Measurements from ENCODE around the gene FGD2. TPM values are rescaled to one million over a fixed set of nuclear protein-coding genes. Genes with fewer than 3 reads are reported as not detected.

Gene FGD2
- total and polyA plus RNA-seq, 9 of the 15 experiments (the other 6 are each of a cell fraction or from before 2014, with no cell fraction given), result 0.09 TPM; not detected in 8

GRCh38 chr6:37051138-37052026, 45.9 kb downstream of the FGD2 start (continued):
- no peak for TF ChIP-seq FOXP1 (CRISPR knock-in tag; IDR thresholded peaks at IDR 0.05)
- TF ChIP-seq MIER1 (IDR thresholded peaks at IDR 0.05; ENCODE audit: low read depth), result 0 out of 2 replicates have a peak, but pooled peaks have one; percentile 59
- TF ChIP-seq TGIF2 (CRISPR knock-in tag; IDR thresholded peaks at IDR 0.05), result no peak
- no peak; the same call in none of the 2 replicates for TF ChIP-seq LARP7 (IDR thresholded peaks at IDR 0.05)

- peak overlapping the region; percentile 69 for H2AFZ ChIP-seq (ENCODE audit: low read depth, low read length)
- TF ChIP-seq NFRKB (IDR thresholded peaks at IDR 0.05; ENCODE audit: low read depth) (0 out of 2 replicates have a peak, but pooled peaks have one; percentile 7), ZNF239 (CRISPR knock-in tag; IDR thresholded peaks at IDR 0.05) (no peak), KDM1A (IDR thresholded peaks at IDR 0.05) (peak in 1 of 2 experiments; percentile 48; a peak in 2 of 4 replicates), FIP1L1 (IDR thresholded peaks at IDR 0.05; ENCODE audit: low read depth, low read length, poor library complexity, severe bottlenecking) (no peak), TFAP4 (CRISPR knock-in tag; IDR thresholded peaks at IDR 0.05; ENCODE audit: borderline replicate concordance) (no peak), SMARCA5 (IDR thresholded peaks at IDR 0.05) (0 out of 2 replicates have a peak, but pooled peaks have one; percentile 56), ZFX (CRISPR knock-in tag; IDR thresholded peaks at IDR 0.05) (0 out of 2 replicates have a peak, but pooled peaks have one; percentile 29), ZNF444 (CRISPR knock-in tag; IDR thresholded peaks at IDR 0.05) (no peak), BHLHE40 (IDR thresholded peaks at IDR 0.05; ENCODE audit: low read length) (peak; percentile 3; the same call in 1 of the 2 replicates), SREBF1 (IDR thresholded peaks at IDR 0.05; ENCODE audit: borderline replicate concordance, low read depth, low read length) (no peak), BCOR (IDR thresholded peaks at IDR 0.05) (peak; percentile 8; the same call in 1 of the 2 replicates), TBP (optimal IDR thresholded peaks at IDR 0.05; ENCODE audit: low read depth, low read length) (peak; percentile 20), ZNF76 (CRISPR knock-in tag; IDR thresholded peaks at IDR 0.05; ENCODE audit: borderline replicate concordance) (no peak)
- TF ChIP-seq, protein P1, sequence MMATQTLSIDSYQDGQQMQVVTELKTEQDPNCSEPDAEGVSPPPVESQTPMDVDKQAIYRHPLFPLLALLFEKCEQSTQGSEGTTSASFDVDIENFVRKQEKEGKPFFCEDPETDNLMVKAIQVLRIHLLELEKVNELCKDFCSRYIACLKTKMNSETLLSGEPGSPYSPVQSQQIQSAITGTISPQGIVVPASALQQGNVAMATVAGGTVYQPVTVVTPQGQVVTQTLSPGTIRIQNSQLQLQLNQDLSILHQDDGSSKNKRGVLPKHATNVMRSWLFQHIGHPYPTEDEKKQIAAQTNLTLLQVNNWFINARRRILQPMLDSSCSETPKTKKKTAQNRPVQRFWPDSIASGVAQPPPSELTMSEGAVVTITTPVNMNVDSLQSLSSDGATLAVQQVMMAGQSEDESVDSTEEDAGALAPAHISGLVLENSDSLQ (IDR thresholded peaks at IDR 0.05), result 0 out of 2 replicates have a peak, but pooled peaks have one; percentile 15
These were observed 46.7 kb downstream of the FGD2 start for GRCh38 chr6:37052027-37052628.

More at GRCh38 chr6:37052027-37052628, 46.7 kb downstream of the FGD2 start:
- peak overlapping the region; percentile 82; a peak in 3 of 4 replicates for H3K9ac ChIP-seq (ENCODE audit: insufficient read depth in 1 of 2, low read depth in 2 of 2, low read length in 2 of 2)
- H3K9me3 ChIP-seq (replicated peaks; ENCODE audit: control insufficient read depth, insufficient read depth, low read depth, low read length), result no peaks in the 10 kb centered on the region
- in situ Hi-C loops (cut with MboI) (loop anchor here (5.0 to 10.0 kb wide), 2 partner anchors 120 to 153 kb away; partner anchors contain the start of gene PIM1), intact Hi-C loops (cut with micrococcal nuclease) (no loop called here)
- CTCF ChIA-PET (ENCODE audit: low intra/inter-chr PET ratio), result interaction anchor here (0.6 to 4.6 kb wide), 5 partner anchors 30 to 160 kb away, joined by 3 to 83 read pairs (median 5); partner anchors contain the start of gene PIM1
- no peaks in the 10 kb centered on the region for H3K9me1 ChIP-seq (ENCODE audit: control insufficient read depth, insufficient read depth, low read length)
- peaks cover 33% of the 10 kb centered on the region; the same call in 2 of the 3 replicates for H3K79me2 ChIP-seq (ENCODE audit: control insufficient read depth, insufficient read depth, low read length)
- no peaks in the 10 kb centered on the region for H3K27me3 ChIP-seq (ENCODE audit: control insufficient read depth in 2 of 2, insufficient read depth in 2 of 2, low read length in 2 of 2)
- no peaks in the 10 kb centered on the region for H4K20me1 ChIP-seq (replicated peaks; ENCODE audit: control insufficient read depth, insufficient read depth, low read length)
- POLR2A ChIA-PET, result interaction anchor here (0.7 to 4.7 kb wide), 5 partner anchors 25 to 157 kb away, joined by 3 to 36 read pairs (median 4); partner anchors contain the start of gene PIM1
- peaks cover 53 to 77% of the 10 kb centered on the region in 2 experiments for H3K4me1 ChIP-seq (replicated peaks in 1 of 2; ENCODE audit: control insufficient read depth in 2 of 2, insufficient read depth in 2 of 2, low read length in 2 of 2)
- peak overlapping the region; percentile 80 for H3K4me2 ChIP-seq (ENCODE audit: insufficient read depth, low read length)
- H3K4me3 ChIP-seq, result no peak overlapping the region
- 46% methylated on average over 8 of the region's 9 CpGs for WGBS (ENCODE audit: insufficient coverage, low coverage, missing lambda C conversion rate)
- ATAC-seq (peak; percentile 23), FAIRE-seq (peak; percentile 11), DNase-seq (ENCODE audit: extremely low read depth in 1 of 4, low spot score in 3 of 4) (peak; percentile 50 to 82 (median 60))
- H3K27ac ChIP-seq (ENCODE audit: extremely low read depth, low read depth, low read length), result peak overlapping the region; percentile 95
- H3K36me3 ChIP-seq (ENCODE audit: control insufficient read depth, insufficient read depth, low read length), result no peaks in the 10 kb centered on the region
- no TSS peak for BruUV-seq (replicated peaks)
